ENCODE measurements around the gene TMEM120B. TPM values are rescaled to one million over a fixed set of nuclear protein-coding genes. Genes with fewer than 3 reads are reported as not detected.

Gene TMEM120B
- total RNA-seq, 1 experiment from 2014 or later, result 22.3 TPM

GRCh38 chr12:121765573-121765972, 53.0 kb downstream of the TMEM120B start:
- no peaks in the 10 kb centered on the region for H3K36me3 ChIP-seq (ENCODE audit: insufficient read depth, low read length, poor library complexity, severe bottlenecking)
- no peak overlapping the region for H3K4me3 ChIP-seq (ENCODE audit: low read depth, low read length, poor library complexity, severe bottlenecking)
- ChIA-PET CTCF (interaction anchor here (0.6 kb wide), 1 partner anchor 29 kb away, joined by 3 read pairs; no protein-coding TSS in a partner anchor), POLR2A (ENCODE audit: low non-redundant PET) (no interaction called here)
- no peak overlapping the region for H3K27ac ChIP-seq (ENCODE audit: low read depth, low read length, poor library complexity, severe bottlenecking)
- no peaks in the 10 kb centered on the region for H3K9me3 ChIP-seq (ENCODE audit: low read depth, low read length, poor library complexity, severe bottlenecking)
- DNase-seq (ENCODE audit: low spot score), result peak; percentile 74
- no peaks in the 10 kb centered on the region for H3K27me3 ChIP-seq (replicated peaks; ENCODE audit: insufficient read depth, low read depth, low read length, poor library complexity)
- no TSS peak for BruUV-seq (replicated peaks)
- no peaks in the 10 kb centered on the region for H3K4me1 ChIP-seq (ENCODE audit: insufficient read depth, low read length, poor library complexity, severe bottlenecking)
- TF ChIP-seq, protein P1, sequence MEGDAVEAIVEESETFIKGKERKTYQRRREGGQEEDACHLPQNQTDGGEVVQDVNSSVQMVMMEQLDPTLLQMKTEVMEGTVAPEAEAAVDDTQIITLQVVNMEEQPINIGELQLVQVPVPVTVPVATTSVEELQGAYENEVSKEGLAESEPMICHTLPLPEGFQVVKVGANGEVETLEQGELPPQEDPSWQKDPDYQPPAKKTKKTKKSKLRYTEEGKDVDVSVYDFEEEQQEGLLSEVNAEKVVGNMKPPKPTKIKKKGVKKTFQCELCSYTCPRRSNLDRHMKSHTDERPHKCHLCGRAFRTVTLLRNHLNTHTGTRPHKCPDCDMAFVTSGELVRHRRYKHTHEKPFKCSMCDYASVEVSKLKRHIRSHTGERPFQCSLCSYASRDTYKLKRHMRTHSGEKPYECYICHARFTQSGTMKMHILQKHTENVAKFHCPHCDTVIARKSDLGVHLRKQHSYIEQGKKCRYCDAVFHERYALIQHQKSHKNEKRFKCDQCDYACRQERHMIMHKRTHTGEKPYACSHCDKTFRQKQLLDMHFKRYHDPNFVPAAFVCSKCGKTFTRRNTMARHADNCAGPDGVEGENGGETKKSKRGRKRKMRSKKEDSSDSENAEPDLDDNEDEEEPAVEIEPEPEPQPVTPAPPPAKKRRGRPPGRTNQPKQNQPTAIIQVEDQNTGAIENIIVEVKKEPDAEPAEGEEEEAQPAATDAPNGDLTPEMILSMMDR (conservative IDR thresholded peaks at IDR 0.05; ENCODE audit: low read depth, low read length), result no peak
- no peak for TF ChIP-seq EZH2 (IDR thresholded peaks at IDR 0.05; ENCODE audit: borderline replicate concordance, low read depth, low read length, poor library complexity, severe bottlenecking)
- intact Hi-C loops (cut with micrococcal nuclease; ENCODE audit: unreplicated experiment), result no loop called here

DNA sequence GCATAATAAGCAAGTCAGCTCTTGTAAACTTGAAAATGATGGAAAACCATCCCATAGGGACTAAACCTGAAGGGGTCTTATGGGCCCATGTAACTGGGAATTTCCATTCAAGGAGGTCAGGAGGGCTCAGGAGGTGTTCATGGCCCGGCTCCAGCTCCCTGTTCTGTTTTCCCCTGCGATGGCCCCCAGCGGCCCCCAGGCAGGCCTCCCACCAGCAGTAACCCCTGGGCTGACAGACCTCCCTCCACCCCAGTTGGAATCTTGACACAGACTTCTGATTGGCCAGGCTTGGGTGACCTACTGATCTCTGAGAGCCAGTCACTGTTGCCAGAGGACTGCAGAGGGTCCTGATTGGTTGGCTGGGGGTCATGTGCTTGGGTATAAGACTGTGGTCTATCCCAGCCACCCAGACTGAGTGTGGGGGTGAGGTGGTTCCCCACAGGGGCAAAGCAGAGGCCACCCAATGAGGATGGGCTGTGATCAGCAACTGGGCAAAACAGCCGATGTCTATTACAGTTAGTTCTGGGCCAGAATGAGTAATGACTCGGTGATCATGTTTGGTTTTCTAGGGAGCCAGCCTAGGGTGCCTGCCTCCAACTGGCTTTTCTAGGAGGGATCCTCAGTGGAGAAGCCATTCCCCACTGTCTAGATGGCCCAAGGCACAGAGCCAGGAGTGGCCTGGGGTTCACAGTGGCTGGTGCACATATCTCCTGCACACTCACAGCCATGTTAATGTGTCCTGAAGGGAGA, 53.9 kb downstream of the TMEM120B start:
- POLR2A ChIA-PET (ENCODE audit: low non-redundant PET), result no interaction called here
- CTCF ChIA-PET, result no interaction called here

GRCh38 chr12:121767525-121768016, 55.0 kb downstream of the TMEM120B start:
- Histone ChIP-seq H3K9me3 (ENCODE audit: low read depth, low read length, poor library complexity, severe bottlenecking) (no peaks in the 10 kb centered on the region), H3K4me1 (ENCODE audit: insufficient read depth, low read length, poor library complexity, severe bottlenecking) (no peaks in the 10 kb centered on the region), H3K4me3 (ENCODE audit: low read depth, low read length, poor library complexity, severe bottlenecking) (no peak overlapping the region), H3K36me3 (ENCODE audit: insufficient read depth, low read length, poor library complexity, severe bottlenecking) (no peaks in the 10 kb centered on the region), H3K27me3 (replicated peaks; ENCODE audit: insufficient read depth, low read depth, low read length, poor library complexity) (no peaks in the 10 kb centered on the region), H3K27ac (ENCODE audit: low read depth, low read length, poor library complexity, severe bottlenecking) (no peak overlapping the region)
- ChIA-PET CTCF (interaction anchor here (1.0 kb wide), 1 partner anchor 27 kb away, joined by 4 read pairs; no protein-coding TSS in a partner anchor), POLR2A (ENCODE audit: low non-redundant PET) (no interaction called here)
- no TSS peak for BruUV-seq (replicated peaks)
- TF ChIP-seq, protein P1 (conservative IDR thresholded peaks at IDR 0.05; ENCODE audit: low read depth, low read length), result no peak
- TF ChIP-seq EZH2 (IDR thresholded peaks at IDR 0.05; ENCODE audit: borderline replicate concordance, low read depth, low read length, poor library complexity, severe bottlenecking), result no peak
- DNase-seq (ENCODE audit: low spot score), result no peak
- intact Hi-C loops (cut with micrococcal nuclease; ENCODE audit: unreplicated experiment), result no loop called here

More for the DNA sequence above, 53.9 kb downstream of the TMEM120B start:
- H3K9me3 ChIP-seq (ENCODE audit: low read depth, low read length, poor library complexity, severe bottlenecking), result no peaks in the 10 kb centered on the region
- no peak overlapping the region for H3K27ac ChIP-seq (ENCODE audit: low read depth, low read length, poor library complexity, severe bottlenecking)
- H3K36me3 ChIP-seq (ENCODE audit: insufficient read depth, low read length, poor library complexity, severe bottlenecking), result no peaks in the 10 kb centered on the region
- no TSS peak for BruUV-seq (replicated peaks)
- DNase-seq (ENCODE audit: low spot score), result no peak
- H3K4me1 ChIP-seq (ENCODE audit: insufficient read depth, low read length, poor library complexity, severe bottlenecking), result no peaks in the 10 kb centered on the region
- no peak overlapping the region for H3K4me3 ChIP-seq (ENCODE audit: low read depth, low read length, poor library complexity, severe bottlenecking)
- no peaks in the 10 kb centered on the region for H3K27me3 ChIP-seq (replicated peaks; ENCODE audit: insufficient read depth, low read depth, low read length, poor library complexity)
- intact Hi-C loops (cut with micrococcal nuclease; ENCODE audit: unreplicated experiment), result no loop called here
- TF ChIP-seq, protein P1 (conservative IDR thresholded peaks at IDR 0.05; ENCODE audit: low read depth, low read length), result no peak
- no peak for TF ChIP-seq EZH2 (IDR thresholded peaks at IDR 0.05; ENCODE audit: borderline replicate concordance, low read depth, low read length, poor library complexity, severe bottlenecking)

Data from A673 (cell line).